Left cardiac atrium (tissue), 4 donors: ENCODE data around the gene AP4M1. TPM values are rescaled to one million over a fixed set of nuclear protein-coding genes. Genes with fewer than 3 reads are reported as not detected.
A peak's percentile ranks its signal among the peaks of the same experiment; 100 is the strongest.

Experiments
- ATAC-seq, 2 donors: fragments of 200-7000 bp; cut with Tn5 transposase; one replicate each; pipeline ENCODE4 v1.9.1; 2020; ENCODE audit warnings: mild to moderate bottlenecking in 2 of 2, moderate library complexity in 2 of 2
- DNase-seq: peaks from one replicate; pipeline ENCODE4 v3.0.0-alpha.2; 2020
- intact Hi-C, 2 donors: fragments of 100-400 bp; cut with DNase I; formaldehyde crosslinking; loops; one replicate each; pipeline versions ENCODE4 v1.14.1 to v1.15.1; 2022 to 2023
- total RNA-seq, 2 donors: library from RNA; stranded (reverse); fragmentation: NEBNext Ultra II Directional; extraction: Animal tissue kit (Norgen Biotek cat#: 25700); gene quantifications; one replicate each; pipeline ENCODE4 v1.2.1, GENCODE V29; 2021
- donor health status: DM: no; HTN: yes; CAD: no.
- donor health status: DM: no; HTN: yes; CAD: no; lungs with severe emphysema.
- donor health status: DM: yes; HTN: yes; CAD: no.
- donor health status: Dilated cardiomyopathy.

AP4M1 gene
- total RNA-seq, 2 donors from 2014 or later = 11.1 to 13.2 TPM

DNA sequence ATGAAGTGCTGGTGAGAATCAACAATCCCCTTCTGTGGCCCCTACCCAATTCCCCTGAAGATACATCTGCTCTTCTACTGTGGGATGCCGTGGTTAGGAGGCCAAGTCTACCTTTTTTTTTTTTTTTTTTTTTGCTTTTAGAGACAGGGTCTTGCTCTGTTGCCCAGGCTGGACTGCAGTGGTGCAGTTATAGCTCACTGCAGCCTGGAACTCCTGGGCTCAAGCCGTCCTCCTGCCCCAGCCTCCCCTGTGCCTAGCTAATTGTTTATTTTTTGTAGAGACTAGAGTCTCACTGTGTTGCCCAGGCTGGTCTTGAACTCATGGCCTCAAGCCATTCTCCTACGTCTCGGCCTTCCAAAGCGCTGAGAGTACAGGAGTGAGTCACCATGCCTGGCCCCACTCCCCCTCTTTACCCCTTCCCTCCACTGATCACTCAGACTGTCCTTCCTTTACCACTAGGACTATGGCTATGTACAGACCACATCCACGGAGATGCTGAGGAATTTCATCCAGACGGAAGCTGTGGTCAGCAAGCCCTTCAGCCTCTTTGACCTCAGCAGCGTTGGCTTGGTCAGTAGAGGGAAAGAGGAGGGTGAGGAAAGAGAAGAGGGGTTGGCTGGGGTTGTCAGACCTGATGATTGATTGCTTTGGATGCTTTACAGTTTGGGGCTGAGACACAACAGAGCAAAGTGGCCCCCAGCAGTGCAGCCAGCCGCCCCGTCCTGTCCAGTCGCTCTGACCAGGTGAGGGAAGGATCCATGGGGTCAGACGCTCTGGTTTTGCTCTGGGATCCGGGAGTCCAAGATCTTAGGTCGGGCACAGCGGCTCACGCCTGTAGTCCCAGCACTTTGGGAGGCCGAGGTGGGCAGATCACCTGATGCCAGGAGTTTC lies 1.8 kb downstream of the AP4M1 start:
- DNase-seq (no peak), ATAC-seq (no peak)
- intact Hi-C loops = no loop called here

DNA sequence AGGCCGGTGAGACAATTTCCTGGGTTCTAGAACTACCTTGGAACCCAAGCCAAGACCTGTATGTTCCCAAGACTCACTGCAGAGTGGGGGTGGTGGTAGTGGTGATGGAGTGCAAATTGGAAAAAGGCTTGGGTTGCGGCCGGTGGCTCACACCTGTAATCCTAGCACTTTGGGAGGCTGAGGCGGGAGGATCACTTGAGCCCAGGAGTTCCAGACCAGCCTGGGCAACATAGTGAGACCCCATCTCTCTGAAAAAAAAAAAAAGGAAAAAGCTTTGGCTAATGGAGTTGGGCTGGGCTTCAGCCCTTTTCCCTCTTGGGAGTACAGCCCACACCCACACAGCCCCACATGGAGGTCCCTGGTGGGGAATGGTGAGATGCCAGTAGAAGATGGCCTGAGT lies 4.1 kb downstream of the AP4M1 start:
- intact Hi-C loops = no loop called here
- no peak for DNase-seq
- ATAC-seq = no peak

DNA sequence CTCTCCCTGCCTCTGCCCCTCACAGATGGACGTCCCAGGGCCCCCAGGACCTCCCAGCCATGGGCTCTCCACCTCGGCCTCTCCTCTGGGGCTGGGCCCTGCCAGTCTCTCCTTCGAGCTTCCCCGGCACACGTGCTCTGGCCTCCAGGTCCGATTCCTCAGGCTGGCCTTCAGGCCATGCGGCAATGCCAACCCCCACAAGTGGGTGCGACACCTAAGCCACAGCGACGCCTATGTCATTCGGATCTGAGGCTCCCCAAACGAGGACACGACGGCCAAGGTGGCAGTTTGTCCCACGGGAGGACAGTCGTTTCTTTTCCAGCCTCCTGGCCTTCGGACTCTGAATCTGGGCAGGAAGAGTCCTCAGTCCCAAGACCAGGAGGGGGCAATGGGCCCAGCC lies 5.2 kb downstream of the AP4M1 start:
- intact Hi-C loops = no loop called here
- DNase-seq (no peak), ATAC-seq (no peak)

DNA sequence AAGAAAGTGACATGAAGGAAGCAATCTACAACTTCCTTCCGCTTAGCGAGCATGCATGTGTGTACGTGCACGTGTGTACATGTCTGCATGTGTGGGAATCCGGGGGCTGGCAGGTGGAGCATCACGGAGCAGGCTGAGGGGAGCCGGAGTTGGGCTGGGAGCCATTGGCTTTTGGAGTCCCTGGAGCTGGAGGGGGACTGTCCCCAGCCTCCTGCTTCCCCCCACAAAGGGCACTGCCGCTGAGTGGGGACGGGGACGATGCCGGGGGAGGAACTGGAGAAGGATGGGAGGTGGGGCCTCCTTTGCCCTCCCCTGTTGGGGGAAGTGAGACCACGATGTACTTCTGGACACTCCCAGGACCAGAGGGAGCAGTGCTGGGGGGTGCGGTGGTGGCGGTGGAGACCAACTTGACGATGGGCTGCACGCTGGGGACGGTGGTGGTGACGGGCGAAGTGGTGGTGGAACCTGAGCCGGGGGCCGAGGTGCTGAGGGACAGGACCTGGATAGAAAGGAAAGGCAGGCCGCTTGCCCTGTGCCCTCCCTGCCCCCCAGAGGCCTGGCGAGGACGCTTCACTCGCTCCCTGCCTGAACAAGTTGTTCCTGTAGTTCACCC lies 5.8 kb downstream of the AP4M1 start:
- intact Hi-C loops = no loop called here
- no peak for DNase-seq
- no peak for ATAC-seq

DNA sequence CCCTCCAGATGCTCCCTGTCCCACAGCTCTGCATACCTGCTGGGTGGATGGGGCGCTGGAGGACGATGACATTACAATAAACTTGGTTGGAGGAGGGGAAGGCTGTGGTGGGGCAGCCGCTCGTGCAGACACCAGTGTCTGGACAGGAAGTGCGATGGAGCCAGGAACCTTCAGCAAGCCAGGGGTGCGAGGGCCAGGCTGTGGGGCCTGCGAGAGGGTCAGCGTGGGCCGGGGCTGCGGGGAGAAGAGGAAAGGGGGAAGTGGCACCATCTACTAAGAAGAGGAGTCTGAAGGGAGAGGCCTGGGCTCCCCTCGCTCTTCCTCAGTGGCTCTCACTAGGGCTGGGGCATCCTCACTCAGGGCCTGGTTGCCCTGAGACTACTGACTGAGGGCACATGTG lies 6.4 kb downstream of the AP4M1 start:
- intact Hi-C loops = no loop called here
- DNase-seq (no peak), ATAC-seq (no peak)

DNA sequence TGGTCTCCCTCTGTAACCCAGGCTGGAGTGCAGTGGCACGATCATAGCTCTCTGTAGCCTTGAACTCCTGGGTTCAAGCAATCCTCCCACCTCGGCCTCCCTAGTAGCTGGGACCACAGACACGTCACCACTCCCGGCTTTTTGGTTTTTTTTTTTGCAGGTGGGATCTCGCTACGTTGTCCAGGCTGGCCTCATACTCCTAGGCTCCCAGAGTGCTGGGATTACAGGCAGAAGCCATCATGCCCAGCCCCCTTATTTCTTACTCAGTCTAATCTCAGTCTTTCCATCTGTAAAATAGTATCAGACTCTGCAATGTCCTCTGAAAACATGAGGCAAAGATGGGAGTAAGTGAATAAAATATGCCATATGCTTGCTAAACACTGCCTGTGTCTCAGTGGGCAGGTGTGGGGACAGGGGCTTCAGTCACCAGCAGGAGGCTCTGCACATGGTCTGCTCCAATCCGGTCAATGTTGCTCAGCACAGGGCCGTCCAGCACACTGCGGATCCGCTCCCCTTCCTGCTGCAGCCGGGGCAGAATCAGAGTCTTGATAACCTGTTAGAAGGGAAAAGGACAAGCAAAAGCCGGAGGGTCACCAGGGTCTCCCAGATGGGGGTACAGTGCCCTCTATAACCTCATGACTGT lies 8.2 kb downstream of the AP4M1 start:
- ATAC-seq = no peak
- no peak for DNase-seq
- intact Hi-C loops = no loop called here

DNA sequence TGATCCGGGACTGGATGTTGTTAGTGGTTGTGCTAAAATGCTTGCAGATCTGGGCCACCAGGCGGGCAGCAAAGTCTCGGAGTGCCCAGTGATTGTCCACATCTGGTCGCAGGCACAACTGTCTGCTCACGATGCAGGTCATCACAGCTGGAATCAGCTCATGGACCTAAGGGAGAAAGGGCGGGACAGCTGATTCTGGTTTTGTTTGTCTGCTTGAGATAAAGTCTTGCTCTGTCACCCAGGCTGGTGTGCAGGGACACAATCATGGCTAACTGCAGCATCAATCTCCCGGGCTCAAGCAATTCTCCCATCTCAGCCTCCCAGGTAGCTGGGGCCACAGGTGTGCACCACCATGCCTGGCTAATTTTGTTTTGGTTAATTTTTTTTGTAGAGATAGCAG lies 9.7 kb downstream of the AP4M1 start:
- ATAC-seq (no peak), DNase-seq (no peak)
- intact Hi-C loops = no loop called here

DNA sequence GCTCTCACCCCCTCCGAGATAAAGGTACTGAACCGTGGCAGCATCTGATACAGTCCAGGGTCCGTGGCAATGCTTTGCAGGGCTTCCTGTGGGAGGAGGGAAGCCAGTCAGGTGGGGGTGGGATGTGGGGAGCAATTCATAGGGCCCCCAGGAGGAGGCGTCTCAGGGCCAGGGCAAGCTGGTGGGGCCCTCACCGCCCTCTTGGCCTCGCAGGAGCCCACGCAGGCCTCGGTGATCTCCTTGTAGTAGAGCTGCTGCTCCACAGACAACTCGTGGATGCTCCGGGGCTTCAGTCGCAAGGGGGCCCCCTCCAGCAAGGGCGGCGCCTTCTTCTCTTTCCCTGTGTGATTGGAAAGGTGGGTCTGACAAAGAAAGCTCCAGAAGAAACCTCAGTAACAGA lies 10.5 kb downstream of the AP4M1 start:
- ATAC-seq (no peak), DNase-seq (no peak)
- intact Hi-C loops = no loop called here

DNA sequence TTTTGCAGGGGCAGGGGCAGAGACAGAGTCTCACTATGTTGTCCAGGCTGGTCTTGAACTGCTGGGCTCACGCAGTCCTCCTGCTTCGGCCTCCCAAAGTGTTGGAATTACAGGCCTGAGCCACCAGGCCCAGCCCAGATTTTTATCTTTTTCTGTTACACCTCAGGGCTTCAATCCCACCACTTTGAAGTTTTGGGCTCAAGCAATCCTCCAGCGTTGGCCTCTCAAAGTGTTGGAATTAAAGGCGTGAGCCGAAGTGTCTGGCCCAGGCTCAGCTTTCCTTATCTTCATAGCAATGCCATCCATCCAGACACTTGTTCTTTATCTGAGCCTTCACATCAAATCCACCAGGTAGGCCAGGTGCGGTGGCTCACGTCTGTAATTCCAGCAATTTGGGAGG lies 13.6 kb downstream of the AP4M1 start:
- intact Hi-C loops = no loop called here
- DNase-seq (no peak), ATAC-seq (no peak)

DNA sequence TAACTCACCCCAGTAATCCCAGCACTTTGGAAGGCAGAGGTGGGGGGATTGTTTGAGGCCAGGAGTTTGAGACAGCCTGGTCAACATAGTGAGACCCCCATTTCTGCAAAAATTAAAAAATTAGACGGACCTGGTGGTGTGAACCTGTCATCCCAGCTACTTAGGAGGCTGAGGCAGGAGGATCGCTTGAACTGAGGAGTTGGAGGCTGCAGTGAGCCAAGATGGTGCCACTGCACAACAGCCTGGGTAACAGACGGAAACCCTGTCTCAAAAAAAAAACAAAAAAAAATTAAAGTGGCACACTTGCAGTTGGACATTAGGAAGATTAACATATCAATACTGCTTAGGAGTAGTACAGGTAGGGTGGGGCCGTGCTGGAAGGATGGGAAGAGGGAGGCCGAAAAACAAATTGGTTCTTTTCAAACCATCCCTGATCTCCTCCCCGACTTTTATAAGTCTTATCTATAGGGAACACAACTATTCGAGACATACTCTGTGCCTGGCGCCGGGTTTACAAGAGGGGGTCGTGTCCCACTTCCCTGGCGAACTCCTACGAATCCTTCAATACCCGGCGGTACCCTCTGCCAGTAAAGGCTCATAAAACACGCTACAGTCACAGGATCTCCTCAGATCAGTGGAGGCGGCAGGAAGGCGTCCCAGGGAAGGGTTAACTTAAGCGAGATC lies 17.1 kb downstream of the AP4M1 start:
- no peak for DNase-seq
- ATAC-seq = no peak
- intact Hi-C loops = no loop called here

DNA sequence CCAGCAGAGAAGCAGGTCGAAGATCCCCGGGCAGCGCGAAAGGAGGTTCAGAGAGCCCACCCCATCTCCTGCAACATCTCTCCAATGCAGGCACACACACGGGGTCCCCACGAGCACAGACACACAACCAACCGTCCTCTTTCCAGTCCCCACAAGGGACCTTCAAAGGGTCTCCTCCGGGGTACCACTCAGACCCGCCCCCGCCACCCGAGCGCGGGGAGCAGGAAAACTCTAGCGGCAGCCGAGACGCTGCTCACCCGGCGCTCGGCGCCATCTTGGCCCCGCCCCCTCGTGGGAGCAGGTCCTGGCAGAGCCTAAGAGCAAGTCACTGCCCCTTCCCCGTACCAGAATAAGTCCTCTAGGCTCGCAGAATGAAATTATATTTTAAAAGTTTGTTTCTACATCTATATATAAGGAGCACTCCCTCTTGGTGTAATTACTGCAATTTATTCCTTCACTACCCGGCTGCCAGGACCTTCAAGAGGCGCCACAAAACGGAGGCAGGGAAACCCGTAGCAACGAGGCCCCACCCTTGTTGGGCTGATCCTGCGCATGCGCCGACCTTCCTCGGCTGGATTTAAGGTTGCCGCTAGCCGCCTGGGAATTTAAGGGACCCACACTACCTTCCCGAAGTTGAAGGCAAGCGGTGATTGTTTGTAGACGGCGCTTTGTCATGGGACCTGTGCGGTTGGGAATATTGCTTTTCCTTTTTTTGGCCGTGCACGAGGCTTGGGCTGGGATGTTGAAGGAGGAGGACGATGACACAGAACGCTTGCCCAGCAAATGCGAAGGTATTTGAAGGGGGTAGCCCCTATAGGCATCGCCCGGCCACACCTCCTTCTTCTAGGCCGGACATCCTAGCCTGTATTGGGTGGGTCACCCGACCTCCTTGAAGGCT lies 17.9 kb downstream of the AP4M1 start, which contains the start of the genes CNPY4 and TAF6:
Gene CNPY4, plus strand, starts transcription at position 563 of the 898 bp plus-strand sequence. Its CDS starts 111 bp downstream, at position 674.
Gene TAF6, minus strand, starts transcription at position 287 of the 898 bp plus-strand sequence. CDS start 5,149 bp downstream, outside the sequence.
- DNase-seq (peak; percentile 96), ATAC-seq (peak; percentile 95)
- intact Hi-C loops = no loop called here

DNA sequence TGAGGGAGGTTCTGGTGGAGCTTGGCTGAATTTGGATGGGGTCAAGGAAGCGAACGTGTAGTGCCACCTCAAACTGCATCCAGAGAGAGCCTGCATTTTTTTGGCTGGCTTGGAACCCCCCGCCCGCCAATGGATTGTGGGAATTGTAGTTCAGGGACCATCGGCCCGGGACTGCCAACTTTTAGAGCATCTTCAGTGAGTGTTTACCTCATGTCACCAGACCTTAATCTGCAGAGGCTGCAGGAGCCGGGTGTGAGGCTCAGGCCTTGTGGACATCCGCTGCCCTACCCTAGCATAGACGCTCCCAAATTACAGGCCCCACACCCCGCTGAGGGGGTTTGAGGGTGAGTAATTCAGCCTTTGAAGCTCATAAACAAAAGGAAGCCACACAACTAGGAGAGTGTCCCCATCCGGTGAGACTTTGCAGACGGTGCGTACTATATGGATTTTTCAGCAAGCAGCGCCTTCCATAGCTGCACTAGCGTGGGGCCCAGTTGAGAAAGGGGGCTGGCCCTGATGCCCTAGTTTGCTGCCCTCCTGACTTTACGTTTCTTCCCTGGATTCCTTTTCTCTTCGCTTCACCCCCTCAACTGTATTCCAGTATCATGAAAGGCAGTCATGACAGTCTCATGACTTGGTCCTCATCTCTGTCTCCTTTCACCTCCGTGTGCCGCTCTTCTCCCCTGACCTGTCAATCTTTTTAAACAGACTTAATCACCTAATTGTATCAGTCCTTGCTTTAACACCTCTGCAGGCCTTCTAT lies 18.7 kb downstream of the AP4M1 start:
- ATAC-seq (peak; percentile 75 to 77), DNase-seq (peak; percentile 61)
- intact Hi-C loops = no loop called here

DNA sequence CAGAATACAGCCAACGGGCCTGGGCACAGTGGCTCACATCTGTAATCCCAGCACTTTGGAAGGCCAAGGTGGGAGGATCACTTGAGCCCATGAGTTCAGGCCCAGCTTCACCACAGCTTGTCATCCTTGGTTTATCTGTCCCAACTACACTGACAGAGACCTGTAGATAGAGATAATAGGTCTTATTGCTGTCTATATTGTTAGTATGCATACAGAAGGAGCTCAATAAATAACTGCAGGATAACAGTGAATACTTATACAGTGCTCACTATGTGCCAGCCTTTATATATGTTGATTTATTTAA lies 19.2 kb downstream of the AP4M1 start:
- DNase-seq (no peak), ATAC-seq (no peak)
- intact Hi-C loops = no loop called here

DNA sequence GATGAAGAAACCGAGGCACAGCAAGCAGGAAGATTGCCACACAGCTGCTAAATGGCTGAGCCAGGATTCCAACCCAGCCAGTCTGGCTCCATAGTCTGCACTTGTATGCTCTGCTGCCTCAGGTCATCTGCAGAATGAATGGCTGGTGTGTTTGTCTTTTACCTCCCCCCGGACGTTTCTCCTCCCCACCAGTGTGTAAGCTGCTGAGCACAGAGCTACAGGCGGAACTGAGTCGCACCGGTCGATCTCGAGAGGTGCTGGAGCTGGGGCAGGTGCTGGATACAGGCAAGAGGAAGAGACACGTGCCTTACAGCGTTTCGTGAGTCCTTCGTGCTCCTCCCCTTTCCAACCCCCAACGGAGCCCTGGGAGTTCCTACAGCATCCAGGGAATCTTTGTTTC lies 20.6 kb downstream of the AP4M1 start:
- DNase-seq (no peak), ATAC-seq (no peak)
- intact Hi-C loops = no loop called here

DNA sequence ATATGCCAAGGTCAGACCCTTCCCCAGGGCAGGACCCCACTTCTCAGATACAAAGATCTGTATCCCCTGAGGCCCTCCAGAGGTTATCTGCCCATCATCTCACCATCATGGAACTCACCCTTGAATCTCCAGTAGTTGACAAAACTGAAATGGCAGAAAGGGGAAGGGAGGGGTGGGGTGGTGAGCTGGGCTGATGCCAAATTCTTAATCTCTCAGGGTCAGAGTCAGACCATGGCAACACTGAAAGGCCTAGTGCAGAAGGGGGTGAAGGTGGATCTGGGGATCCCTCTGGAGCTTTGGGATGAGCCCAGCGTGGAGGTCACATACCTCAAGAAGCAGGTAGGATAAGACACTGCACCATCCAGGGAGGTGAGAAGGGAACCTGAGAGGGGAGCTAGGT lies 21.1 kb downstream of the AP4M1 start:
- intact Hi-C loops = no loop called here
- DNase-seq (no peak), ATAC-seq (no peak)

DNA sequence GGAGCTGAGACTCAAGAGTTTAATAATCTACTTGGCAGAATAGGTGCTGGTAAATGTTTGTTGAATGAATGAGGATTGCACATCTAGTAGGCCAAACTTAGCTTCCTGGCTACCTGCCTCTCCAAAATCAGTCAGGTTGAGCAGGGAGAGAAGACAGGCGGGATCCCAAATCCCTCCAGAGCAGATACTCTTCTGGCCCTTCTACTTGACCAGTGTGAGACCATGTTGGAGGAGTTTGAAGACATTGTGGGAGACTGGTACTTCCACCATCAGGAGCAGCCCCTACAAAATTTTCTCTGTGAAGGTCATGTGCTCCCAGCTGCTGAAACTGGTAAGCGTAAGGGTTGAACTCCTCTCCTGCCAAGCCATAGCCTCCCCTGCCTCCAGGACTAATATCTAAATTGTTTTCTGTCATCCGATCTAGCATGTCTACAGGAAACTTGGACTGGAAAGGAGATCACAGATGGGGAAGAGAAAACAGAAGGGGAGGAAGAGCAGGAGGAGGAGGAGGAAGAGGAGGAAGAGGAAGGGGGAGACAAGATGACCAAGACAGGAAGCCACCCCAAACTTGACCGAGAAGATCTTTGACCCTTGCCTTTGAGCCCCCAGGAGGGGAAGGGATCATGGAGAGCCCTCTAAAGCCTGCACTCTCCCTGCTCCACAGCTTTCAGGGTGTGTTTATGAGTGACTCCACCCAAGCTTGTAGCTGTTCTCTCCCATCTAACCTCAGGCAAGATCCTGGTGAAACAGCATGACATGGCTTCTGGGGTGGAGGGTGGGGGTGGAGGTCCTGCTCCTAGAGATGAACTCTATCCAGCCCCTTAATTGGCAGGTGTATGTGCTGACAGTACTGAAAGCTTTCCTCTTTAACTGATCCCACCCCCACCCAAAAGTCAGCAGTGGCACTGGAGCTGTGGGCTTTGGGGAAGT lies 23.1 kb downstream of the AP4M1 start:
- intact Hi-C loops = no loop called here
- ATAC-seq (no peak), DNase-seq (no peak)
